Left renal cortex interstitium (tissue), 4 donors: ENCODE results near the gene EPG5. TPM values are rescaled to one million over a fixed set of nuclear protein-coding genes. Genes with fewer than 3 reads are reported as not detected.

Experiments used
- DNase-seq, 4 donors: peaks; one replicate each; pipeline ENCODE4 v3.0.0-alpha.2; 2013; ENCODE audit warnings: low read depth in 4 of 4, low spot score in 2 of 4, missing footprints in 1 of 4
- polyA plus RNA-seq, 4 donors: library from polyadenylated mRNA; unstranded; fragments of 120-200 nt; gene quantifications; one replicate each; pipeline ENCODE4 v1.2.1, GENCODE V29; 2013; ENCODE audit not compliant: insufficient read length in 4 of 4

Gene EPG5
- polyA plus RNA-seq, 4 donors, result 16.2 to 35.3 (median 25.1) TPM

DNA sequence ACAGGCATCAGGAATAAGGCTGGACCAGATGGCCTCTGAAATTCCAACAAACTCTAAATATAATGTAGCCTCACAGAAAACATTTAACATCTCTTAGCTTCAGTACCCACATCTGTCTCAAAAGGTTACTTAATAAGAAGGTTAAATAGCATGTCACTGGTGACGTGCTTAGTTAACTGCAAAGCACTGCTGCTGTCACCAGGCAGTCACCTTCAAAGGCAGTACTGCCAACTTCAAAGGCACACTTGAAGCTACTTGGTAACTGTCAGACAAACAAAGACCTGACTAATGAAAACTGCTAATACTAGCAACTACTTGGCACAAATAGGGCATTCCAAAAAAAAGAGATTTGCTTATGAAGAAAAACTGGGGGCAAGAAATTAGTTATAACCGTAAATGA lies 36.2 kb downstream of the EPG5 start:
- no peak for DNase-seq

DNA sequence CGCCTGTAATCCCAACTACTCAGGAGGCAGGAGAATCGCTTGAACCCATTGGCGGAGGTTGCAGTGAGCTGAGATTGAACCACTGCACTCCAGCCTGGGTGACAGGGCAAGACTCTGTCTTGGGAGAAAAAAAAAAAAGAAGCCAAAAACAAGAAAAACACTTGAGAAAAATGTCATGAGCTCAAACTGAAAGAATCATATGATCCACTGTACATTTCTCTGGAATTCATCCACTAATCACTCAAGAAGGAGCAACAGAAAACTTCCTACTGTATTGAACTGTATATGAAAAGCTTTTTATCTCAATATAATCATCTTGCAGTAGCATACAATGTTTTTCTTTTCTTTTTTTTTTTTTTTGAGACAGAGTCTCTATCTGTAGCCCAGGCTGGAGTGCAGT lies 40.4 kb downstream of the EPG5 start:
- no peak for DNase-seq

DNA sequence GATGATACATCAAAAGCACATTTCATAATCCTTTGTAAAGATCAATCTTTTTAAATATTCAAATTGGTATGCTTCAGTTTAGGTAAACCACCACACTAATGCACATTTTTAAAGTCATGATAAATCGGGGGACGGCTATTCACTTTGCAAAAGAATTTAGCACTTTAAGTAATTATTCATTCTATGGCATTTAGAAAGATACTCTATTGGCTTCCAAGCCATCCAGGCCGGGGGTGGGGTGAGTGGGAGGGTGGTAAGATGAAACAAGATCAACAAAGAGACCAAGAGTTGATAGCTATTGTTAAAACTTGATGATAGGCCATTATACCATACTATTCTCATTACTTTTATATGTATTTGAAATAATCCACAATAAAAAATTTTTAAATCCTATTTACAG lies 41.0 kb downstream of the EPG5 start:
- DNase-seq, result no peak

DNA sequence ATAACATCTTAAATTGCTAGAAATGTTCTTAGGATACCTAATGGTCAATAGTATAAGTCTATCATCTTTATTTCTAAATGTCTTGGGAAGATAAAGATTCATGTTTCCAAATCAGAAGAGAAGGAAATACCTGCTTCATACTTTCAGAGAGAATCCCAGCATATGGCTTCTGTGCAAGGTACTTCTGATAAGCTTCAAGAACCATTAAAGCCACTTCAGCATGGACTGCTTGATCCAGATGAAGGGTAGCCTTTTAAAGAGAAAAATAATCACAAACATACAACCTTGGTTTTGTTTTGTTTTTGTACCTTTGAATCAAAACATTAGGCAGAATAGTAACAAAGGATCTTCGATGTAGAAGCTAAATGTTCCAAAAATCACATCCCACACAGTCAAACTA lies 44.0 kb downstream of the EPG5 start:
- no peak for DNase-seq

DNA sequence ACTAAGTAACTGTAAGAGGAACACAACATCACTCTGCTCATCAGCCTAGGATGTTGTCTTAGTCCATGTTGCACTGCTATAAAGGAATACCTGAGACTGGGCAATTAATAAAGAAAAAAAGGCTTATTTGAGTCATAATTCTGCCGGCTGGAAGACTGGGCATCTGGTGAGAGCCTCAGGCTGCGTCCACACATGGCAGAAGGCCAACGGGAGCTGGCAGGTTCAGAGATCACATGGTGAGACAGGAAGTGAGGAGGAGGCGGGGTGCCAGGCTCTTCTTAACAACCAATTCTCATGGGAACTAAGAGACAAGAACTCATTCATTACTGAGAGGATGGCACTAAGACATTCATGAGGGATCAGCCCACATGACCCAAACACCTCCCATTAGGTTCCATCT lies 46.8 kb downstream of the EPG5 start:
- DNase-seq, result no peak

DNA sequence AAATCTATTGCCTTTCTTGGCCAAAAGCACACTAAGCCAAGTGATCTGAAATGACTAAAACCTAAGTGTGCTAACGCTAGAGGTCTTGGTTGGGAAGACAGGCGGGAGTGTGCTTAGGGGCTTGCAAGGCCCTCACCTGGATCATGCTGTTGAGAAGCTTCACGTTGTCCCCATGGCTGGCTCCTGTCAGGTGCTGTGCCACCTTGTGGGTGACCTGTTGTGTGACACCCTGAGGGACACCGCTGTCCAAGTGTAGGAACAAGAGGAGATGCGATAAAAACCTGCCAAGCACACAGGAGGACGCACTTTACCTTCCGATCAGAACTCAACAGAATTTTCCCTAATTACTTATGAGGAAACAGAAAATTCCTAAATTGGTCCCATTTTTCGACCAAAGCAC lies 50.8 kb downstream of the EPG5 start:
- DNase-seq, result no peak

DNA sequence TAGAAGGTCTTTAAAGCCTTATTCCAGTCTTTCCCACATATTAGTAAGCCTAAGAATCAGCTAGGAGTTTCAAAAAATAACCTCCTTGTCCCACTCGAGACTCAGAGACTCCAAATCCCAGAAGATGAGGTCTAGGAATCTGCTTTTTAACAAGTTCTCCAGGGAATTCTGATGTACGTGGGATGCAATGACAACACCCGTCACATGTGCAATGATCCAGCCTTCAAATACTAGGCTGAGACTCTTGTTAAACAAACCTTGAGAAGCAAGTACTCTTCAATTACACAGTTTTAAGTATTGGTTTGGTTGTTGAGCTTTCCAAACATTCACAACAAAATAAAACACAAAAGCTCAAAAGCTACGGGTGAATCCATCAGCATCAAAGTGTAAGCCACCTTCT lies 53.9 kb downstream of the EPG5 start:
- no peak for DNase-seq

DNA sequence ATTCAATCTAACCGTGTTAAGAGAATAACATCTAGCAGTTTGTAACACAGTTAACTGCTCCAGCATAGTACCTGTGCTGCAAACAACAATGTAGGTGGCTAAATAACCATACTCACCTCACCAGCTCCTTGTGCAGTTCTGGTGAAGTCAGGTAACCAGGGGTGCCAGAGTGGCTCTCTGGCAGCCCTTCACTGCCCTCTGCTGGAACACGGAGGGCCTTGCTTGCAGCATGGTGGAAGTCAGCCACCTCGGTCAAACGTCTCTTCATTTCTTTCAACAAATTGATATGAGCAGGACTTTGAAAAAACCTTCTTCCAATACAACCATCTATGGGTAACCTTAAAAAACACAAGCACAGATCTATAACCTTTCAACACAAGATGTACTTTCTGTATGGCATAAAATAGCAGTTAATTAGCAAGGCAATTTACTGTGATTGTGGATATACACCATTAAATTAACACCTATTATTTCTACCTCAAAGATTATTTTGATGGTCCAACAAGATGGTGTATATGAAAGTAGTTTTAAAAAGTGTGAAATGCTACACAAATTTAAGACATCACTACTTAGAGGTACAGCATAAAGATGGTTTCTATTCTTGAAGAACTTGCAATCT lies 56.6 kb downstream of the EPG5 start:
- peak in 1 of 4 donors; percentile 13 for DNase-seq

DNA sequence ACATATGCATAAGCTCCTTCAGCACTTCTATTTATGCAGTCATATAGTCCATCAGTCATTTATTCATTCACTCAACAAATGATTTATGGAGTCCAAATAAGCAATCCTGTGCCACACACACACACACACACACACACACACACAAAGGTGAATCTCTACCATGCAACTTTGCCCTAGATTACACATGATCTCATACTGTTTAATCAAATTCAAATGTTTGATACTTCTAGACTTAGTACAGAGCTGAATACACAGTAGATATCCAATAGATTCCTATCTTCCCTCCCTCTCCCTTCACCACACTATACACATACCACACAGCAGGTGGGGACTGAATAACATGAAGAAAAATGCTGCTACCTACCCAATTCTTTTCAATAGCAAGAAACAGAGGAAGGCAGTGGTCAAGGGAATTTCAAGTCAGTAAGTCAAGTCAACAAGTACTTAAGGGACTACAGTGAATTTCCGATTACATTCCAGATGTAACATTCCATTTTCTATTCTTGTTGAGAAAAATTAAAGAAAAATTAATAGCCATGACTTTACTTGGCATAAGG lies 65.4 kb downstream of the EPG5 start:
- DNase-seq, result no peak

DNA sequence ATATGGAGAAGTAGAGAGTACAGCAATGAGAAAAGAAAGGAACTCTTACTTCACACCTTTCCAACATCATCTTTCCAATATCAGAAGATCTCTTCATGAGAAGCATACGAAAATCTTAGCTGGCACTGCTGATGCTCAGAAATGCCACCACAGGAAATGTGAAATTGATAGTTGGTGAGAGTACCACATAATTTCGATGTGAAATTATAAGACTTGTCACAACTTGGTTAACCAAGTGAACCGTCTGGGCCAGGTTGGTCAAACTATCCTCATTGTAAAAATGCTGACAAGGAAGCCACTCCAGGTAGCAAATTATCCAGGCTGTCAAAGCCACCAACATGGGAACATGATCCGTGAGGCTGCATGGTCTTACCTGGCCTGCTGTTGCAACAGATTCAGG lies 66.5 kb downstream of the EPG5 start:
- no peak for DNase-seq

DNA sequence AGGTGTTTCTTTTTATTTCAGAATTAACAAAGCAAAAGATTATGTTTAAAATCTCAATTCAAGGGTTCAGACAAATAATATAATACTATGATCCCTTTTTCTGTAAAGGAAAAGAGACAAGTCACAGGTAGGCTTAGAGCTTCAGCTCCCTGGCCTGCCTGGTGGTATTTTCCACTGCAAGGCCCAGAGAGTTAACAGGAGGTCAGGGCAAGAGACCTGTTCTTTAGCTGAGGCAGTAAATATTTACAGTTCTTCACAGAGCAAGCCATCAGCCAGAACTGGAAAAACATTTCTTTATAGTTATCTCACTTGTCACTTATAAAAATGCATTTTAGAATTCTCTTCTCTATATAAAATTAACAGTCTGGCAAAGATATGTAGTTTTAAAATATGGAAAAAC lies 70.1 kb downstream of the EPG5 start:
- no peak for DNase-seq

DNA sequence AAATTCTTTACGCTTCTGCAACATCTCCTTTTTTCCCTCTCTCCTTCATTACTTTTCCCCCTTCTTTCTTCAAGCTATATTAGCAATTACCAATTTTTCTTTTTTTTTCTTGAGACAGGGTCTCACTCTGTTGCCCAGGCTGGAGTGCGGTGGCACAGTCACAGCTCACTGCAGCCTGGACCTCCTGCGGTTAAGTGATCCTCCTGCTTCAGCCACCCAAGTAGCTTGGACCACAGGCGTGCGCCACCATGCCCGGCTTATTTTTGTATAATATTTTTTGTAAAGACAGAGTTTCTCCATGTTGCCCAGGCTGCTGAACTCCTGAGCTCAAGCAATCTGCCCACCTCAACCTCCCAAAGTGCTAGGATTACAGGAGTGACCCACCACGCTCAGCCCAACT lies 70.7 kb downstream of the EPG5 start:
- no peak for DNase-seq

DNA sequence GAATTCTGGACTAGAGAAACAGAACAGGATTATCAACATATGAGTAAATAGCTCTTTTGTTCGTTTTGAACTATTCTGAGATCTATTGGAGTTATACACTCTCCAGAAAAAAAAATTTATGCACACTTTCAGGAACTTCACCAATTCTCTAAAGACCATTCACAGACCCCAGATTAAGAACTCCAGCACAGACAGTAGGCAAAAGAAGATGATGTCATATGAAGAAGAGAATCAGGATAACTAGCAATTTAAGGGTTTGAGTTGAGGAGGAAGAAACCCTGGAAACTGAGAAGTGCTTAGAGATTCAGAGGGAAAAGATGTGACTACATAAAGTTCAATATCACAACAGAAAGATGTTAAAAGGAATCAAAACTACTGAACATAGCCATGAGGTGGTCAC lies 71.8 kb downstream of the EPG5 start:
- no peak for DNase-seq

DNA sequence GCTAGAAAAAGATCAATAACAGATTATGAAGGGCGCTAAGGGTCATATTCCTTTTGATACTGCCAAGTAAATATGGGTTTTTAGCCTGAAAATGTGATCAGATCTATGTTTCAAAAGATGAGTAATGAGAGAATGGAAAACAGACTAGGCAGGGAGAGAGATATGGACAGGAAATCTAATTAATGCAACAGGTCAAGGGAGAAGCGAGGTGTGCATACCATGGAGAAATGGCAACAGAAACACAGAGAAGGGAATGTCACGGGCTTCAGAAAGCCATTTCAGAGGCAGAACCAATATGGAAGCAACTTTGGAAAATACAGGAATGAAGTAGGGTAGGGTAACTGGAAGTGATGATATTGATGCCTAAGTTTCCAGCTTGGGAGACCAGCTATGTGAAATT lies 72.3 kb downstream of the EPG5 start:
- DNase-seq, result no peak

DNA sequence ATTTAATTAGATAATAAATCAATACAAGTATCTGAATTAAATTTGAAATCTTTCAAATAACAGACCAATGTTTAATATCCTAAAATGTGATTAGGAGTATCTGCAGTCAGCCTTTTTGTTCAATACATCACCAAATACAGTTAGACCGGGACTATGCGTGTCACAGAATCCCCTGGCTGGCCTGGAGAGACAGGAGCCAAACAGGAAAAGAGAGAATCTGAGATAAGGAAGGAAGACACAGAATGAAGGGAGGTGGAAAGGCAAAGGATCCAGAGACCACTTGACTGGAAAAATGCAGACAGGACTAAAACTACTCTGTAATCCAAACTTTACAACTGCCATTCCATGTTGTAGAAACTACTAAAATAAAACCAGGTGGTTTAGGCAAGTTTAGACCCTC lies 75.3 kb downstream of the EPG5 start:
- no peak for DNase-seq

DNA sequence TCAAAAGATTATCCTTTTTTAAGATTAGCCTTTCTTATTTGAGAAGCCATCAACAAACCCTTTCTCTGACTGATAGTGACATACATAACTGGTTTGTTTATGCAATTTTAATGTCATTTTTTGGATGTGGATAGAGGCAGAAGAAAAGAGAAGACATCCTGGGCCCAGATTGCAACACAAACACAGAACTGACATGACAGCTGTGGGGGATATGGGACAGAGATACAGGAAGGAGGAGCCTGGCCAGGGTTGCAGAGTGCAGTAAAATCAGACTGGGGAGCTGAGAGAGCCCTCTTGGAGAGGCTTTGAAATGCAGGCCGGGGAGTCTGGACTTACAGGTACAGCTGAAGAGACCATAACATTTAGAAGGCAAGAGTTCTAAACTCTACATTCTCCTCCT lies 76.5 kb downstream of the EPG5 start:
- DNase-seq, result no peak

DNA sequence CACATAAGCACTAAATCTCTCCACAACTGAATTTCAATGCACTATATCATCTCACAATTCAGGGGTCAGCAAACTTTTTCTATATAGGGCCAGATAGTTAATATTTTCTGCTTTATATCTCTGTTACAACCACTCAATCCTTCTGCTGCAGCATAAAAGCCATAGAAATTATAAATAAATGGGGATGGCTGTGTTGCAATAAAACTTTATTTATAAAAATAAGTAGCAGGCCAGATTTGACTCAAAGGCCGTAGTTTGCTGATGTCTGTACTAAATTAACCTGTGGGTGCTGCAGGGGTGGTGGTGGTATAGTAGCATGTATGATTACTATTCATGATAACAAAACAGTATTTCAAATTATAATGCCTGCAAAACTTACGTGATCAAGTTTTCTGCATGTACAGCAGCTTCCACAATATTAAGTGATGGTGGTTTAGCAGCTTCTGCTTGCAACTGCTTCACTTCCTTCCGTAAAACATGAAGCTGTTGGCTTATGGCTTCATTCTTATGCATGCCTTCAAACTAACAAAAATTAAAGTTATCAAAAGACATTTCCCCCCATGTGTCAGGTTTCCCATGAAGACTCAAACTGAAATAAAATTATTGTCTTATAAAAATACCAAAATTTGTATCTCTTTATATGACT lies 77.6 kb downstream of the EPG5 start:
- no peak for DNase-seq

DNA sequence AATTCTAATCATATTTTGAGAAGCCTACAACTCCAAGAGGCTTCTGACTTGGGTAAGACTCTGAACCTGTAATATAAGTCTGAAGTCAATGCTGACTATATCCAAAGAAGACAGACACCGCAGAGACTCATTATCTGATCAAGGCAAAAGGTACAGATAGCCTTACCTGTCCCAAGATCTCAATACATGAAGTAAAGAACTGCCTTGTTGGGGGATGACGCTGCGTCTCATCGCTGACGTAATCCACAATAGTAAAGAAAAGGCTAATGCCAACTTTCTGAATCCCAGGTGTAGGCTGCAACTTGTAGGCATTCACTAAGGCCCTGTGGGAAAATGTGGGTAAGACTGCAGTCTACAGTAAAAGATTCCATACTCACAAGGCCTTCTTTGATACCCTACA lies 79.5 kb downstream of the EPG5 start:
- no peak for DNase-seq

DNA sequence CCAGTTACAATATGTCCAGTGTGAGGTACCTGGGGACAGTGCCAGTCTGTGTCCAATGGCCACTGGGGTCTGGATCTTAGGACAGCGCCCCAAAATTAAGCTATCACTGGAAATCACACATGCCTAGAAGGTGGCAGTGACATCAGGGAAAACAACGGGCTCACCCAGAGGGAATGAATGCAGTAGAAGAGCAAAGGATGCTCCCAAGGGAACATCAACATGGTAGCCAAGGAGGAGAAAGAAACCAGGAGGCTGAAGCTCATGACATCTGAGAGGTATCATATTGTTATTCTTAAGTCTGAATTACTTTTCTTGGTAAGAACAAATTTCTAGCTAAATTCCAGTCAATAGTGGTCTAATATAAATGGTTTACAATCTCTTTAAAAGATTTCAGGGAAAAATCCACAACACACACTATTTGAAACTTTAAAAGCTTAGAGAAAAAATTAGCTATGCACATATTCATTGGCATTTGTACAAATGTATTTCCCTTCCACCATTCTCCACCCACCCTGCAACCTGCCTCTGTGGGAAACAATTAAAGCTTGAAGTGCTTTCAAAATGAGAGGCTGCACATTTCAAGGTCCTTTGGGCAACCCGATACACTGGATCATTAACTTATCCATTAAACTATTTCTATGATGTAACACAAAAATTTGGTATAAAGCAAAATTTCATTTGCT lies 86.1 kb downstream of the EPG5 start:
- DNase-seq, result no peak

DNA sequence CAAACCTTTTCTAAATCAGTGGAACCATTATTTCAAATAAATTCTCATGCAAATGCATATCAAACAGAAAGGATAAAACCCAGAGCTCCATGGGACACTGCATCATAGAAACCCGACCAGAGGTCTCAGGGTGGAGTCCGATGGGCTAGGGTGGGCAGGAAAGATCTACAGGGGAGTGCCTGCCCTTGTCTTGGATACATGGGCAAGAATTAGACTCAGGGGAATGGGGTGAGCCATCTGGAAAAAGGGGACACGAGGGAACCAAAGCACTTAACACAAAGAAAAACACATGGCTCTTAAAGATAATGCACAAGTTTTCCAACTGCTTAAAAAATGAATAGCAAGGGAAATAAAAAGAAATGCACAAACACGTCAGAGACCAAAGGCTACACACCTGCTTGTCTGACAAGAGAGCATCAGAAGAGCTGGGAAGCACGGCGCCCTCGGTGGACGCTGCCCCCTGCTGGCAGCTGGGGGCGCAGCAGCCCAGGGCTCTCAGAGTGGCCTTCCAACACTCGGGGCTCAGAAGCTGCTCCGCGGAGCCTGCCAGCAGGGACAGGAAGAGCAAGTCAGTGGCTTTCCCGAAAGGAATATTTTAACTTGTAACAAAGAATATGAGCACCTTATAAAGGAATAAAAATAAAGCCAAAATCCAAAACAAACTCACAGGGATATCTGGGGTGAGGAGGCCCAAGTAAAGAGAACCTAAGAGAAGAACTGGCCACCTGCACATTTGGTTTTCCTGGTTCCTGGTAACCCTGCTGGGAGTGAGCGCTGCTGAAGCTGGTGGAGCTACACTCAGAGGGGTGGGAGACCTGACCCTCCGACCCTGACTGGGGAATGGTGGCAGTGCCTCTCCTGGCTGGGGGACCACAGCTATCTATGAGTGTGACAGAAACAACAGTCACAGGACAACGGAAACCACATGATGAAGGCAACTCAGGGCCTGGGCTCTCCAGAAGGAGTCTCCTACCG lies 87.2 kb downstream of the EPG5 start:
- peak; percentile 4 to 51 (median 27) for DNase-seq

DNA sequence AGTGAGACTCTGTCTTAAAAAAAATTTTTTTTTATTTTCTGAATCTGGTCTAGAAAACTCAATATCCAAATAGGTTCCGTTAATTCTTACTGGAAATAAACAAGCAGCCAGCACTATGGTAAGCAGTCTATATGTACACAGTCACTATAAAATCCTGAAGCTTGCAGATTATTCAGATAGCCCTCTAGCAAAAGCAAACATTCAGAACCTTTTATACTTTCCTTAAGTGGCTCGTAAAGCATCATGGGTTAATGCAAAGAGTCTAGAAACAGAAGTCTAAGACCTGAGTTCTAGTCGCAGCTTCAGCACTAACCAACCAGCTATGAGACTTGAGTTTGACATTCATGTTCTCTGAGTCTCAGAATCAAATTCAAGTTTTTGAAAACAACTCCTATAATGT lies 89.7 kb downstream of the EPG5 start:
- DNase-seq, result no peak
